IMR-90 (cell line): ENCODE measurements around the gene TTC7B. TPM values are rescaled to one million over a fixed set of nuclear protein-coding genes. Genes with fewer than 3 reads are reported as not detected.
A peak's percentile ranks its signal among the peaks of the same experiment; 100 is the strongest.

ENCODE experiments used
- ATAC-seq: fragments of 200-7000 bp; cut with Tn5 transposase; 2 replicates; pipeline ENCODE4 v1.9.1; 2020; ENCODE audit warnings: low read depth, mild to moderate bottlenecking, moderate library complexity
- BruUV-seq: library from RNA; stranded (reverse); fragments of 400-500 nt; replicated peaks from 2 replicates; lab custom pipeline; 2021; lab: Mats Ljungman, UMichigan
- CTCF ChIA-PET: fragments of 300-600 bp; formaldehyde crosslinking; extraction: SDS; loops from one replicate; lab custom pipeline; 2021; ENCODE audit warnings: antibody characterized with exemption; lab: Yijun Ruan, JAX
- POLR2A ChIA-PET: fragments of 300-600 bp; sonication (Branson Sonifier 250); formaldehyde crosslinking; loops from one replicate; lab custom pipeline; 2022; ENCODE audit warnings: antibody characterized with exemption; ENCODE audit not compliant: unreplicated experiment; lab: Charles Lee
- DNase-seq: peaks from one replicate; pipeline ENCODE4 v3.0.0; 2013
- H2AFZ ChIP-seq: replicated peaks from 2 replicates; pipeline ENCODE3; 2013; ENCODE audit warnings: low read length, mild to moderate bottlenecking; ENCODE audit not compliant: poor library complexity
- H2AK5ac ChIP-seq: 2 replicates; pipeline ENCODE4 v1.6.1; 2013; ENCODE audit warnings: low read depth, low read length, inconsistent platforms
- H2AK9ac ChIP-seq: replicated peaks from 2 replicates; pipeline ENCODE3; 2013; ENCODE audit warnings: mild to moderate bottlenecking, low read depth, low read length, moderate library complexity; ENCODE audit not compliant: poor library complexity
- H2BK120ac ChIP-seq: 2 replicates; pipeline ENCODE4 v1.6.1; 2013; ENCODE audit warnings: low read depth, low read length, inconsistent platforms
- H2BK15ac ChIP-seq: 3 replicates; pipeline ENCODE4 v1.6.1; 2013; ENCODE audit warnings: low read depth, low read length, inconsistent platforms
- H2BK20ac ChIP-seq: 2 replicates; pipeline ENCODE4 v1.6.1; 2013; ENCODE audit warnings: low read depth, mild to moderate bottlenecking, inconsistent platforms, low read length, moderate library complexity
- H2BK5ac ChIP-seq: 2 replicates; pipeline ENCODE4 v1.6.1; 2013; ENCODE audit warnings: mild to moderate bottlenecking, low read depth, low read length, inconsistent platforms; ENCODE audit not compliant: poor library complexity, severe bottlenecking
- H3K14ac ChIP-seq: replicated peaks from 2 replicates; pipeline ENCODE4 v1.6.1; 2013; ENCODE audit warnings: low read depth, low read length, inconsistent platforms
- H3K18ac ChIP-seq: 2 replicates; pipeline ENCODE4 v1.6.1; 2013; ENCODE audit warnings: low read depth, low read length, control low read depth
- H3K23ac ChIP-seq: 2 replicates; pipeline ENCODE4 v1.6.1; 2013; ENCODE audit warnings: low read depth, low read length, inconsistent platforms
- H3K27ac ChIP-seq: 2 replicates; pipeline ENCODE4 v1.5.1; 2013; ENCODE audit warnings: mild to moderate bottlenecking, control low read depth, low read length; ENCODE audit not compliant: insufficient read depth
- H3K27me3 ChIP-seq: 2 replicates; pipeline ENCODE4 v1.6.1; 2013; ENCODE audit warnings: low read length; ENCODE audit not compliant: control insufficient read depth, insufficient read depth
- H3K36me3 ChIP-seq: 2 replicates; pipeline ENCODE4 v1.6.1; 2013; ENCODE audit warnings: low read length, mixed read lengths; ENCODE audit not compliant: control insufficient read depth, insufficient read depth
- H3K4ac ChIP-seq: 2 replicates; pipeline ENCODE4 v1.6.1; 2013; ENCODE audit warnings: low read depth, low read length, inconsistent platforms
- H3K4me1 ChIP-seq: 2 replicates; pipeline ENCODE4 v1.6.1; 2013; ENCODE audit warnings: low read length, mixed read lengths; ENCODE audit not compliant: control insufficient read depth, insufficient read depth
- H3K4me2 ChIP-seq: 2 replicates; pipeline ENCODE4 v1.6.1; 2013; ENCODE audit warnings: low read depth, mild to moderate bottlenecking, control low read depth, low read length, moderate library complexity
- H3K4me3 ChIP-seq: 2 replicates; pipeline ENCODE4 v1.5.1; 2013; ENCODE audit warnings: low read depth, mild to moderate bottlenecking, control low read depth, low read length, moderate library complexity; ENCODE audit not compliant: insufficient read depth
- H3K56ac ChIP-seq: 2 replicates; pipeline ENCODE4 v1.6.1; 2013; ENCODE audit warnings: low read length, inconsistent platforms; ENCODE audit not compliant: insufficient read depth; ENCODE audit errors: extremely low read depth
- H3K79me1 ChIP-seq, 2 experiments: 2 replicates each; pipeline ENCODE4 v1.6.1; 2013; ENCODE audit warnings: low read length in 2 of 2, inconsistent platforms in 1 of 2, low read depth in 1 of 2
- H3K9ac ChIP-seq: 2 replicates; pipeline ENCODE4 v1.6.1; 2013; ENCODE audit warnings: low read depth, low read length, control low read depth
- H3K9me1 ChIP-seq: 2 replicates; pipeline ENCODE4 v1.6.1; 2013; ENCODE audit warnings: low read length, inconsistent platforms; ENCODE audit not compliant: insufficient read depth
- H3K9me3 ChIP-seq: 2 replicates; pipeline ENCODE4 v1.6.1; 2013; ENCODE audit warnings: low read length; ENCODE audit not compliant: control insufficient read depth, insufficient read depth
- H4K20me1 ChIP-seq: 2 replicates; pipeline ENCODE4 v1.6.1; 2013; ENCODE audit warnings: low read length, inconsistent platforms; ENCODE audit not compliant: insufficient read depth
- H4K5ac ChIP-seq: 2 replicates; pipeline ENCODE4 v1.6.1; 2013; ENCODE audit warnings: mild to moderate bottlenecking, low read depth, low read length, control low read depth
- H4K8ac ChIP-seq, 2 experiments: 2 replicates each; pipeline ENCODE4 v1.6.1; 2013; ENCODE audit warnings: low read depth in 2 of 2, low read length in 2 of 2, control low read depth in 1 of 2, inconsistent platforms in 1 of 2
- H4K91ac ChIP-seq: 2 replicates; pipeline ENCODE4 v1.6.1; 2013; ENCODE audit warnings: low read depth, low read length, inconsistent platforms; ENCODE audit not compliant: insufficient read depth
- BHLHE40 ChIP-seq: fragments of 150-350 bp; IDR thresholded peaks from 2 replicates; pipeline ENCODE4 v1.6.1; 2016; ENCODE audit warnings: mild to moderate bottlenecking, low read depth, low read length
- CHD1 ChIP-seq: IDR thresholded peaks from 2 replicates; pipeline ENCODE4 v1.6.1; 2012; ENCODE audit warnings: low read depth, low read length, improper control_type of control experiment
- FOS ChIP-seq: fragments of 150-350 bp; IDR thresholded peaks from 2 replicates; pipeline ENCODE4 v1.6.1; 2016; ENCODE audit warnings: low read depth, low read length
- MAFK ChIP-seq: IDR thresholded peaks from 2 replicates; pipeline ENCODE4 v1.6.1; 2012; ENCODE audit warnings: low read depth, low read length, improper control_type of control experiment
- NFE2L2 ChIP-seq: fragments of 150-350 bp; IDR thresholded peaks from 2 replicates; pipeline ENCODE4 v1.6.1; 2016; ENCODE audit warnings: low read depth, mild to moderate bottlenecking, low read length
- POLR2A ChIP-seq: IDR thresholded peaks from 2 replicates; pipeline ENCODE4 v1.6.1; 2012; ENCODE audit warnings: mild to moderate bottlenecking, low read depth, low read length
- RAD21 ChIP-seq: IDR thresholded peaks from 2 replicates; pipeline ENCODE4 v1.6.1; 2012; ENCODE audit warnings: low read length, improper control_type of control experiment
- WGBS, 2 experiments: methylation state at CpG; one replicate each; pipeline versions ENCODE4 v1.1.5 to v1.1.7; 2013; ENCODE audit warnings: missing lambda C conversion rate in 2 of 2; ENCODE audit not compliant: insufficient read length in 1 of 2; ENCODE audit errors: extremely low coverage in 2 of 2; 5-methylcytosine and 5-hydroxymethylcytosine counted together
- dilution Hi-C: fragments of 300-500 bp; cut with HindIII; formaldehyde crosslinking; loops from one replicate; pipeline ENCODE4 v1.14.3; 2018; ENCODE audit warnings: low sequenced_read_pairs; ENCODE audit not compliant: unreplicated experiment
- in situ Hi-C: fragments of 300-500 bp; cut with MboI; formaldehyde crosslinking; loops from 3 replicates; pipeline ENCODE4 v1.14.3; 2019; ENCODE audit warnings: low sequenced_read_pairs, inconsistent platforms, mixed read lengths
- intact Hi-C: fragments of 100-400 bp; cut with micrococcal nuclease; formaldehyde crosslinking; loops from 2 replicates; pipeline ENCODE4 v1.10.0; 2022
- polyA plus RNA-seq, 3 experiments: library from polyadenylated mRNA; depleted of rRNA; stranded (reverse); fragments of >200 nt; gene quantifications; 2 replicates each; pipeline ENCODE4 v1.2.3, GENCODE V29; 2012; ENCODE audit warnings: low replicate concordance in 1 of 3
- total RNA-seq: library from RNA; depleted of rRNA; stranded (reverse); fragments of >200 nt; gene quantifications from 2 replicates; pipeline ENCODE4 v1.2.3, GENCODE V29; 2012
- TF ChIP-seq, protein P1 (sequence below): conservative IDR thresholded peaks from 2 replicates; pipeline ENCODE4 v1.5.1; 2012; ENCODE audit warnings: mild to moderate bottlenecking, low read depth, low read length, improper control_type of control experiment

TTC7B gene
- total and polyA plus RNA-seq, 2 of the 4 experiments (the other 2 are of a cell fraction), result 18.1 to 35.3 TPM

DNA sequence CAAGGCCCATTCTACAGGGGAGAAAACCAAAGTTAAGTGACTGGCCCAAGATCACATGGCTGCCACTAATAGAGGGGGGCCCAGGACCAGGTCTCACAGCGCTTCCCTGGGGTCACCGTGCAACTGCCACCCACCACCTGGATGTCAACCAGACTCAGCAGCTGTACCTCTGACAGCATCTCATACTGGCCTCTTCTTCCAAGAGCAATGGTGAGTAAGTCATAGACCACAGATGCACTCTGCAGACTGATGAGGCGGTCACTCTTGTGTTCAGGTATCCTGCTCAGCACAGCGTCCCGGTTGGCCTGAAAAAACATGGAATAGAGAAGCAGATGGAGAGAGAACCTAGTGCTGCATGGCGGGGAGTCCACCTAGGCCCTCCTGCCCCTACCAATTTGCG lies 139.9 kb downstream of the TTC7B start:
- peaks cover 5% of the 10 kb centered on the region; the same call in 1 of the 2 replicates for H3K36me3 ChIP-seq
- H3K27me3 ChIP-seq, result no peaks in the 10 kb centered on the region
- H2BK5ac ChIP-seq, result no peak overlapping the region
- no peak overlapping the region for H2AFZ ChIP-seq
- H3K79me1 ChIP-seq, result peaks cover 5 to 20% of the 10 kb centered on the region in 2 experiments; a peak in 2 of 4 replicates
- H3K23ac ChIP-seq, result no peak overlapping the region
- H4K91ac ChIP-seq, result no peak overlapping the region
- H3K9me1 ChIP-seq, result peaks cover 21% of the 10 kb centered on the region
- H3K4me2 ChIP-seq, result no peak overlapping the region
- intact Hi-C loops (no loop called here), dilution Hi-C loops (no loop called here), in situ Hi-C loops (no loop called here)
- no peak overlapping the region for H3K56ac ChIP-seq
- peak; percentile 32 for DNase-seq
- no TSS peak for BruUV-seq
- no peak overlapping the region for H3K4me3 ChIP-seq
- H2BK15ac ChIP-seq, result peak overlapping the region; percentile 27; the same call in 1 of the 3 replicates
- H2BK20ac ChIP-seq, result no peak overlapping the region
- H3K9me3 ChIP-seq, result no peaks in the 10 kb centered on the region
- CTCF ChIA-PET, result no interaction called here
- H3K27ac ChIP-seq, result no peak overlapping the region
- H2AK5ac ChIP-seq, result 0 out of 2 replicates have a peak overlapping the region, but pooled peaks have one; percentile 64
- no peak overlapping the region for H2AK9ac ChIP-seq
- POLR2A ChIA-PET, result no interaction called here
- H3K18ac ChIP-seq, result no peak overlapping the region
- H4K20me1 ChIP-seq, result no peaks in the 10 kb centered on the region
- no peak for ATAC-seq
- peak overlapping the region; percentile 8; the same call in 1 of the 2 replicates for H3K4ac ChIP-seq
- no peak overlapping the region for H2BK120ac ChIP-seq
- H3K14ac ChIP-seq, result no peak overlapping the region
- peaks cover 18% of the 10 kb centered on the region for H3K4me1 ChIP-seq
- WGBS, 2 experiments, result no CpG with 5 or more reads among the region's 7 CpGs
- H3K9ac ChIP-seq, result no peak overlapping the region
- no peak overlapping the region for H4K8ac ChIP-seq
- TF ChIP-seq BHLHE40 (no peak), NFE2L2 (no peak), MAFK (no peak), RAD21 (no peak), FOS (no peak), POLR2A (no peak), CHD1 (no peak)
- TF ChIP-seq, protein P1, sequence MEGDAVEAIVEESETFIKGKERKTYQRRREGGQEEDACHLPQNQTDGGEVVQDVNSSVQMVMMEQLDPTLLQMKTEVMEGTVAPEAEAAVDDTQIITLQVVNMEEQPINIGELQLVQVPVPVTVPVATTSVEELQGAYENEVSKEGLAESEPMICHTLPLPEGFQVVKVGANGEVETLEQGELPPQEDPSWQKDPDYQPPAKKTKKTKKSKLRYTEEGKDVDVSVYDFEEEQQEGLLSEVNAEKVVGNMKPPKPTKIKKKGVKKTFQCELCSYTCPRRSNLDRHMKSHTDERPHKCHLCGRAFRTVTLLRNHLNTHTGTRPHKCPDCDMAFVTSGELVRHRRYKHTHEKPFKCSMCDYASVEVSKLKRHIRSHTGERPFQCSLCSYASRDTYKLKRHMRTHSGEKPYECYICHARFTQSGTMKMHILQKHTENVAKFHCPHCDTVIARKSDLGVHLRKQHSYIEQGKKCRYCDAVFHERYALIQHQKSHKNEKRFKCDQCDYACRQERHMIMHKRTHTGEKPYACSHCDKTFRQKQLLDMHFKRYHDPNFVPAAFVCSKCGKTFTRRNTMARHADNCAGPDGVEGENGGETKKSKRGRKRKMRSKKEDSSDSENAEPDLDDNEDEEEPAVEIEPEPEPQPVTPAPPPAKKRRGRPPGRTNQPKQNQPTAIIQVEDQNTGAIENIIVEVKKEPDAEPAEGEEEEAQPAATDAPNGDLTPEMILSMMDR, result no peak
- no peak overlapping the region for H4K5ac ChIP-seq
